Left lung (tissue), 10 donors: ENCODE results near the gene CLK2. TPM values are rescaled to one million over a fixed set of nuclear protein-coding genes. Genes with fewer than 3 reads are reported as not detected.
"Not testable (repeated sequence)": the region's sequence is repeated elsewhere in the genome, so short reads cannot be mapped to it uniquely, and the experiment has no call there.

Experiments
- ATAC-seq: fragments of 200-7000 bp; cut with Tn5 transposase; one replicate; pipeline ENCODE4 v1.9.1; 2020; ENCODE audit warnings: moderate library complexity
- DNase-seq, 4 donors: peaks; one replicate each; pipeline ENCODE4 v3.0.0-alpha.2; 2013 to 2020
- H3K27ac ChIP-seq, 2 donors: fragments of 200-600 bp; sonication (generic) in 1 of 2; one replicate each; pipeline versions ENCODE4 v1.5.0 to v1.8.0; 2020 to 2021
- H3K27me3 ChIP-seq, 2 donors: fragments of 200-600 bp; sonication (generic) in 1 of 2; one replicate each; pipeline versions ENCODE4 v1.5.0 to v1.8.0; 2020 to 2021
- H3K36me3 ChIP-seq, 2 donors: fragments of 200-600 bp; sonication (generic) in 1 of 2; one replicate each; pipeline versions ENCODE4 v1.5.0 to v1.8.0; 2020 to 2021
- H3K4me1 ChIP-seq, 2 donors: fragments of 200-600 bp; one replicate each; pipeline ENCODE4 v1.8.0; 2021
- H3K4me3 ChIP-seq, 2 donors: fragments of 200-600 bp; sonication (generic) in 1 of 2; one replicate each; pipeline versions ENCODE4 v1.5.0 to v1.8.0; 2020 to 2021; ENCODE audit warnings: mild to moderate bottlenecking in 1 of 2
- H3K9me3 ChIP-seq, 2 donors: fragments of 200-600 bp; sonication (generic) in 1 of 2; one replicate each; pipeline versions ENCODE4 v1.5.0 to v1.8.0; 2020 to 2021
- CTCF ChIP-seq, 2 donors: fragments of 200-600 bp; sonication (generic) in 1 of 2; IDR thresholded peaks; one replicate each; pipeline versions ENCODE4 v1.5.0 to v1.8.0; 2021; ENCODE audit warnings: antibody characterized with exemption in 2 of 2
- intact Hi-C, 2 donors: fragments of 100-400 bp; cut with DNase I; formaldehyde crosslinking; loops; one replicate each; pipeline versions ENCODE4 v1.11.2 to v1.14.2; 2022
- polyA plus RNA-seq, 6 donors: library from polyadenylated mRNA; unstranded; fragments of 120-200 nt; gene quantifications; one replicate each; pipeline ENCODE4 v1.2.1, GENCODE V29; 2013; ENCODE audit not compliant: insufficient read length in 6 of 6
- total RNA-seq, 2 donors: library from RNA; stranded (reverse); fragmentation: NEBNext Ultra II Directional; extraction: Animal tissue kit (Norgen Biotek cat#: 25700); gene quantifications; one replicate each; pipeline ENCODE4 v1.2.1, GENCODE V29; 2021
- donor health status: DM: no; HTN: yes; CAD: no.
- donor health status: DM: no; HTN: no; CAD: no.

The CLK2 gene
- total and polyA plus RNA-seq, 8 donors, result 45.4 to 94.8 (median 76.6) TPM

- intact Hi-C loops, result no loop called here
- H3K4me3 ChIP-seq, result peak overlapping the region; percentile 53 to 56
Measured at GRCh38 chr1:155244368-155245162, 28.7 kb downstream of the CLK2 start.

GRCh38 chr1:155242805-155243358 is 30.4 kb downstream of the CLK2 start:
- H3K4me3 ChIP-seq, result peak overlapping the region in 1 of 2 donors; percentile 53
- no peak for ATAC-seq
- H3K27me3 ChIP-seq, result no peaks in the 10 kb centered on the region
- no peak for DNase-seq
- peaks cover 0 to 27% of the 10 kb centered on the region in 2 donors for H3K36me3 ChIP-seq
- H3K9me3 ChIP-seq, result no peaks in the 10 kb centered on the region
- no peak for TF ChIP-seq CTCF (IDR thresholded peaks at IDR 0.05)
- H3K4me1 ChIP-seq, result peaks cover 0 to 59% of the 10 kb centered on the region in 2 donors
- H3K27ac ChIP-seq, result peak overlapping the region; percentile 92 to 95
- intact Hi-C loops, result no loop called here

More at GRCh38 chr1:155244368-155245162, 28.7 kb downstream of the CLK2 start:
- Histone ChIP-seq H3K4me1 (peaks cover 0 to 51% of the 10 kb centered on the region in 2 donors), H3K36me3 (peaks cover 0 to 23% of the 10 kb centered on the region in 2 donors), H3K27me3 (no peaks in the 10 kb centered on the region), H3K9me3 (no peaks in the 10 kb centered on the region), H3K27ac (peak overlapping the region; percentile 92 to 95)
- DNase-seq (peak; percentile 94 to 98 (median 98)), ATAC-seq (peak; percentile 92)
- TF ChIP-seq CTCF (IDR thresholded peaks at IDR 0.05), result peak in 1 of 2 donors; percentile 12

DNA sequence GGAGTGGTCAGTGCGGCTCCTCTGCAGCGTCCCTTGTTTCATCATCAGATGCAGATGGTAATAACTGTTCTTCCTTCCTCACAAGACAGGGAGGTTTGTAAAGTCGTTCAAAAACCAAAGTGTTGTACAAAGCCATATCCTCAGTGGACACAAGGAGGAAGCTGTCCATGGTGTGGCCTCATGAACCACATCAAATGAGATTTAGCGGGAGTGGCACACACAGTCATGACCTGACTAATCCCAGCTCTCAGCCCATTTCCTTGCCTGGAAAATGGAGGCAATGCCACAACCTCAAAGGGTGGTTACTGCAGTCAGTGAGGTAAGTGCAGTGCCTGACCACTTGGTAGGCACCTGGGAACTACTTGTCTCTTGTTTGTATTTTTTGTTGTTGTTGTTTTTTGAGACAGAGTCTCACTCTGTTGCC is 31.5 kb downstream of the CLK2 start:
- H3K27me3 ChIP-seq, result no peaks in the 10 kb centered on the region
- peaks cover 0 to 63% of the 10 kb centered on the region in 2 donors for H3K4me1 ChIP-seq
- intact Hi-C loops, result no loop called here
- no peaks in the 10 kb centered on the region for H3K9me3 ChIP-seq
- DNase-seq (no peak), ATAC-seq (no peak)
- peak overlapping the region in 1 of 2 donors; percentile 92 for H3K27ac ChIP-seq
- H3K4me3 ChIP-seq, result no peak overlapping the region
- peak in 1 of 2 donors; percentile 20 for TF ChIP-seq CTCF (IDR thresholded peaks at IDR 0.05)
- peaks cover 0 to 27% of the 10 kb centered on the region in 2 donors for H3K36me3 ChIP-seq

GRCh38 chr1:155241069-155241679 is 32.1 kb downstream of the CLK2 start:
- Histone ChIP-seq H3K4me1 (peaks cover 0 to 70% of the 10 kb centered on the region in 2 donors), H3K36me3 (peaks cover 0 to 33% of the 10 kb centered on the region in 2 donors), H3K27ac (peak overlapping the region in 1 of 2 donors; percentile 92), H3K27me3 (no peaks in the 10 kb centered on the region), H3K9me3 (no peaks in the 10 kb centered on the region), H3K4me3 (peak overlapping the region; percentile 30 to 49)
- ATAC-seq (peak; percentile 50), DNase-seq (peak in 3 of 4 donors; percentile 69 to 81 (median 76))
- intact Hi-C loops, result no loop called here
- no peak for TF ChIP-seq CTCF (IDR thresholded peaks at IDR 0.05)

- no peaks in the 10 kb centered on the region for H3K9me3 ChIP-seq
- H3K27ac ChIP-seq, result peak overlapping the region in 1 of 2 donors; percentile 57
- no peaks in the 10 kb centered on the region for H3K27me3 ChIP-seq
- no peak for TF ChIP-seq CTCF (IDR thresholded peaks at IDR 0.05)
- H3K36me3 ChIP-seq, result peaks cover 0 to 44% of the 10 kb centered on the region in 2 donors
- no peak for DNase-seq
- intact Hi-C loops, result no loop called here
- no peak overlapping the region for H3K4me3 ChIP-seq
- peaks cover 0 to 39% of the 10 kb centered on the region in 2 donors for H3K4me1 ChIP-seq
- ATAC-seq, result no peak
Measured at GRCh38 chr1:155236451-155236850, 36.9 kb downstream of the CLK2 start.

DNA sequence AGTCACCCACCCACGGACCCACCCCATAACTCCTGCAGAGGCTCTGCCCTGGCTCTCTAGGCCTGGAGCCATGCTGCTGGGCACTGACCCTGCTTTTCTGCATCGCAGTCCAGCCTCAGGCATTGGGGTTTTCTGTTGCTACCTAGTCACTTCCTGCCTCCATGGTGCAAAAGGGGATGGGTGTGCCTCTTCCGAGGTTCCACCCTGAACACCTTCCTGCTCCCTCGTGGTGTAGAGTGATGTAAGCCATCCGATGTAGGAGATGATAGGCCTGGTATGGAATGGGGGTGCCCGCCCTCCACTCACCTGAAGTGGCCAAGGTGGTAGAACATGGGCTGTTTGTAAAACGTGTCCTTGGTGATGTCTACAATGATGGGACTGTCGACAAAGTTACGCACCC is 37.9 kb downstream of the CLK2 start:
- intact Hi-C loops, H3K27me3 ChIP-seq, H3K9me3 ChIP-seq, H3K27ac ChIP-seq, ATAC-seq, DNase-seq, H3K4me3 ChIP-seq: not testable (repeated sequence)
- H3K4me1 ChIP-seq, result peaks cover 0 to 30% of the 10 kb centered on the region in 2 donors
- peaks cover 0 to 44% of the 10 kb centered on the region in 2 donors for H3K36me3 ChIP-seq

DNA sequence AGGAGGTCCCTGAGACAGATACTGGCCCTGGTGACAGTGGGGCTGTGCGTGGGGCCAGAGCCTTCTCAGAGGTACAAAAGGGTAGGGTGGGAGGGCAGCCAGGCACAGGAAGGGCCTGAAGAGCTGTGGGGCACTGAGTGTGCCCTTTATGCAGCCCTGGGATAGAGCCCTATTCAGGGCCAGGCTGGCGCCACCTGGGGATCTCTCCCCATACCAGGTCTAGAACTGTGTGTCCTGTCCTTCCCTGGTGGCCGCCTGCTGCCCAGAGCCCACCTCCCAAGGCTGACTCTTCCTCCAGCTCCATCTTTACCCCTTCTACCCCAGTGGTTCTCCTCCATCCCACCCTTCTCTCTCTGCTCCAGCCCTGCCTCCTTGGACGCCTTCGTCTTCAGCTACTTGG is 39.8 kb downstream of the CLK2 start:
- H3K9me3 ChIP-seq, H3K27ac ChIP-seq, DNase-seq, intact Hi-C loops, ATAC-seq, H3K27me3 ChIP-seq, H3K4me3 ChIP-seq: not testable (repeated sequence)
- peaks cover 0 to 14% of the 10 kb centered on the region in 2 donors for H3K4me1 ChIP-seq
- peaks cover 0 to 31% of the 10 kb centered on the region in 2 donors for H3K36me3 ChIP-seq
